Measurements from ENCODE around the gene METTL14.

Gene METTL14

DNA sequence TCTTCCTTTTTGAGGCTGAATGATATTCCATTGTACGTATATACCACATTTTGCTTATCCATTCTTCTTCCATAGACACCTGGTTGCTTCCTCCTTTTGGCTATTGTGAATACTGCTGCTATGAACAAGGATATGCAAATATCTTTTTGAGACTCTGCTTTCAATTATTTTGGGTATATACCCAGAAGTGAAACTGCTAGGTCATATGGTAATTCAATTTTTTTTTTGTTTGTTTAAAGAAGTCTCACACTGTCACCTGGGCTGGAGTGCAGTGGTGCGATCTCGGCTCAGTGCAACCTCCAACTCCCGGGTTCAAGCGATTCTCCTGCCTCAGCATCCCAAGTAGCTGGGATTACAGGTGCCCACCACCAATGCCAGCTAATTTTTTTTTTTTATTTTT is 75.3 kb downstream of the METTL14 start:
- TF ChIP-seq GATA2 (IDR thresholded peaks at IDR 0.05; ENCODE audit: low read depth, low read length) (no peak), GATA3 (IDR thresholded peaks at IDR 0.05; ENCODE audit: low read depth, low read length) (no peak)

- no peak for TF ChIP-seq GATA2 (IDR thresholded peaks at IDR 0.05; ENCODE audit: low read depth, low read length)
These were observed 76.3 kb downstream of the METTL14 start for GRCh38 chr4:118761397-118762016.

DNA sequence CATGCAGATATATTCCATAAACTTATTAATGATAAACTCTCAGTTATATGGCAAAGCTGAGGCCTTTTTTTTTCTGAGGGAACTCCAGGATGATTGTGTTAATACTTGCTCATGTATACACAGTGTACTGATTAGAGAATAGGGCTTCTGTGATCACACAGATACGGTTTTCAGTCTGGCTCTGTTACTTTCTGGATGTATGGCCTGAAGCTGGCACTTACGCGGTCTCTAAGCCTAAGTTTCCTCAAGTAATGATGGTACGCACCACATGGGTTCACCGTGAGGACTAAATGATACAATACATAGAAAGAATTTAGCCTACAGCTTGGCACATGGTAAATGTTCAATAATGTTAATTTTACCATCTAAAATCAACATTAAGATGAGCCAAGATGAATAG is 77.0 kb downstream of the METTL14 start:
- TF ChIP-seq GATA2 (IDR thresholded peaks at IDR 0.05; ENCODE audit: low read depth, low read length) (peak; percentile 70), GATA3 (IDR thresholded peaks at IDR 0.05; ENCODE audit: low read depth, low read length) (peak; percentile 65)

GRCh38 chr4:118762730-118763477 is 77.7 kb downstream of the METTL14 start:
- no peak for TF ChIP-seq GATA2 (IDR thresholded peaks at IDR 0.05; ENCODE audit: low read depth, low read length)
- no peak for TF ChIP-seq GATA3 (IDR thresholded peaks at IDR 0.05; ENCODE audit: low read depth, low read length)
